HepG2 (cell line): Measurements from ENCODE around the gene GPR33. TPM values are rescaled to one million over a fixed set of nuclear protein-coding genes. Genes with fewer than 3 reads are reported as not detected.

Experiments
- CAMTA2 ChIP-seq: sonication (generic); formaldehyde crosslinking; IDR thresholded peaks from 2 replicates; pipeline ENCODE4 v1.4.0; 2020; ENCODE audit warnings: mild to moderate bottlenecking, missing genetic modification reagents, borderline replicate concordance
- CENPX ChIP-seq: sonication (generic); formaldehyde crosslinking; IDR thresholded peaks from 2 replicates; pipeline ENCODE4 v1.9.0; 2021; ENCODE audit warnings: mild to moderate bottlenecking, missing genetic modification reagents, moderate library complexity
- DPF2 ChIP-seq: sonication (generic); formaldehyde crosslinking; IDR thresholded peaks from 2 replicates; pipeline ENCODE4 v1.4.0; 2020; ENCODE audit warnings: mild to moderate bottlenecking, low read depth, missing genetic modification reagents, borderline replicate concordance
- GPN1 ChIP-seq: sonication (generic); formaldehyde crosslinking; IDR thresholded peaks from 2 replicates; pipeline ENCODE4 v1.5.1; 2020; ENCODE audit warnings: missing genetic modification reagents, borderline replicate concordance
- HCFC1 ChIP-seq: fragments of 150-350 bp; IDR thresholded peaks from 2 replicates; pipeline ENCODE4 v1.6.1; 2014; ENCODE audit warnings: low read depth, low read length
- HOXA7 ChIP-seq: sonication (generic); formaldehyde crosslinking; IDR thresholded peaks from 2 replicates; pipeline ENCODE4 v1.8.1; 2022; ENCODE audit warnings: mild to moderate bottlenecking, missing genetic modification reagents, moderate library complexity
- MAZ ChIP-seq, 2 experiments: sonication (generic) in 1 of 2; formaldehyde crosslinking in 1 of 2; IDR thresholded peaks; 2 replicates each; pipeline versions ENCODE4 v1.5.0 to v1.6.1; 2012 to 2020; ENCODE audit warnings: low read depth in 2 of 2, mild to moderate bottlenecking in 2 of 2, borderline replicate concordance in 1 of 2, improper control_type of control experiment in 1 of 2, low read length in 1 of 2, missing genetic modification reagents in 1 of 2, moderate library complexity in 1 of 2
- NCOA5 ChIP-seq: sonication (generic); formaldehyde crosslinking; IDR thresholded peaks from 2 replicates; pipeline ENCODE4 v1.4.0; 2020; ENCODE audit warnings: missing genetic modification reagents
- NFYC ChIP-seq: IDR thresholded peaks from 2 replicates; pipeline ENCODE4 v1.6.1; 2016; ENCODE audit warnings: missing genetic modification reagents, missing compliant biosample characterization
- PCBP1 ChIP-seq: fragments of 200-400 bp; formaldehyde crosslinking; IDR thresholded peaks from 2 replicates; pipeline ENCODE4 v1.6.1; 2017; ENCODE audit warnings: mild to moderate bottlenecking, low read depth, low read length, borderline replicate concordance
- RFX3 ChIP-seq: IDR thresholded peaks from 2 replicates; pipeline ENCODE4 v1.6.1; 2016; ENCODE audit warnings: missing biosample characterization, missing genetic modification reagents
- TOE1 ChIP-seq: sonication (generic); formaldehyde crosslinking; IDR thresholded peaks from 2 replicates; pipeline ENCODE4 v1.4.0; 2020; ENCODE audit warnings: mild to moderate bottlenecking, missing genetic modification reagents
- TRAFD1 ChIP-seq: sonication (generic); formaldehyde crosslinking; IDR thresholded peaks from 2 replicates; pipeline ENCODE4 v1.5.1; 2020; ENCODE audit warnings: missing genetic modification reagents, mild to moderate bottlenecking, borderline replicate concordance
- TRIM22 ChIP-seq: fragments of 450-650 bp; IDR thresholded peaks from 2 replicates; pipeline ENCODE4 v1.6.1; 2017
- ZFP36 ChIP-seq: fragments of 150-350 bp; IDR thresholded peaks from 2 replicates; pipeline ENCODE4 v1.6.1; 2018; ENCODE audit warnings: borderline replicate concordance, low read length, low read depth; ENCODE audit not compliant: partially characterized antibody
- ZFX ChIP-seq: sonication (generic); formaldehyde crosslinking; IDR thresholded peaks from 2 replicates; pipeline ENCODE4 v1.4.0; 2020; ENCODE audit warnings: mild to moderate bottlenecking, low read depth, missing genetic modification reagents, moderate library complexity
- ZNF230 ChIP-seq: sonication (generic); formaldehyde crosslinking; IDR thresholded peaks from 2 replicates; pipeline ENCODE4 v1.4.0; 2020; ENCODE audit warnings: mild to moderate bottlenecking, missing genetic modification reagents
- ZNF232 ChIP-seq: sonication (generic); formaldehyde crosslinking; IDR thresholded peaks from 2 replicates; pipeline ENCODE4 v1.4.0; 2020; ENCODE audit warnings: missing genetic modification reagents, borderline replicate concordance
- ZNF24 ChIP-seq: fragments of 450-650 bp; IDR thresholded peaks from 2 replicates; pipeline ENCODE4 v1.6.1; 2017; ENCODE audit warnings: antibody characterized with exemption, mild to moderate bottlenecking
- ZNF264 ChIP-seq: sonication (generic); formaldehyde crosslinking; IDR thresholded peaks from 2 replicates; pipeline ENCODE4 v1.4.0; 2020; ENCODE audit warnings: missing genetic modification reagents
- ZNF546 ChIP-seq: sonication (generic); formaldehyde crosslinking; conservative IDR thresholded peaks from 2 replicates; pipeline ENCODE4 v1.8.1; 2023; ENCODE audit warnings: mild to moderate bottlenecking, missing genetic modification reagents
- ZNF660 ChIP-seq: sonication (generic); formaldehyde crosslinking; IDR thresholded peaks from 2 replicates; pipeline ENCODE4 v1.5.1; 2020; ENCODE audit warnings: mild to moderate bottlenecking, low read depth, missing genetic modification reagents, borderline replicate concordance
- ZNF724P ChIP-seq: sonication (generic); formaldehyde crosslinking; IDR thresholded peaks from 2 replicates; pipeline ENCODE4 v1.8.0; 2022; ENCODE audit warnings: missing genetic modification reagents, borderline replicate concordance
- ZNF776 ChIP-seq: sonication (generic); formaldehyde crosslinking; IDR thresholded peaks from 2 replicates; pipeline ENCODE4 v1.4.0; 2020; ENCODE audit warnings: mild to moderate bottlenecking, missing genetic modification reagents
- ZNF883 ChIP-seq: sonication (generic); formaldehyde crosslinking; IDR thresholded peaks from 2 replicates; pipeline ENCODE4 v1.5.1; 2020; ENCODE audit warnings: mild to moderate bottlenecking, missing genetic modification reagents; ENCODE audit errors: not compliant biosample characterization
- polyA plus RNA-seq, 8 experiments: library from polyadenylated mRNA; depleted of rRNA in 3 of 8; stranded (reverse) in 7 of 8; unstranded in 1 of 8; fragments of >200 nt; fragmentation: Illumina TruSeq in 4 of 8; extraction: Trizol in 4 of 8; gene quantifications; 2 replicates each; pipeline versions ENCODE4 v1.2.1 to v1.2.3, GENCODE V29; 2011 to 2016; ENCODE audit warnings: low read depth in 4 of 8, missing spikeins in 1 of 8, mixed read lengths in 1 of 8; ENCODE audit not compliant: insufficient read depth in 1 of 8
- total RNA-seq, 5 experiments: library from RNA; depleted of rRNA; stranded (reverse); fragments of >200 nt; fragmentation: Illumina TruSeq; extraction: Trizol; gene quantifications; 2 replicates each; pipeline ENCODE4 v1.2.3, GENCODE V29; 2016; ENCODE audit warnings: low read depth in 1 of 5
- TF ChIP-seq, protein P1 (sequence below): sonication (generic); formaldehyde crosslinking; IDR thresholded peaks from 2 replicates; pipeline ENCODE4 v1.4.0; 2020; ENCODE audit warnings: missing genetic modification reagents
- TF ChIP-seq, protein P2 (sequence below): sonication (generic); IDR thresholded peaks from 2 replicates; pipeline ENCODE4 v1.6.1; 2016; ENCODE audit warnings: low read depth, borderline replicate concordance

GPR33 gene
- total and polyA plus RNA-seq, 2 of the 13 experiments (the other 11 are each of a cell fraction or from before 2014, with no cell fraction given), result not detected

DNA sequence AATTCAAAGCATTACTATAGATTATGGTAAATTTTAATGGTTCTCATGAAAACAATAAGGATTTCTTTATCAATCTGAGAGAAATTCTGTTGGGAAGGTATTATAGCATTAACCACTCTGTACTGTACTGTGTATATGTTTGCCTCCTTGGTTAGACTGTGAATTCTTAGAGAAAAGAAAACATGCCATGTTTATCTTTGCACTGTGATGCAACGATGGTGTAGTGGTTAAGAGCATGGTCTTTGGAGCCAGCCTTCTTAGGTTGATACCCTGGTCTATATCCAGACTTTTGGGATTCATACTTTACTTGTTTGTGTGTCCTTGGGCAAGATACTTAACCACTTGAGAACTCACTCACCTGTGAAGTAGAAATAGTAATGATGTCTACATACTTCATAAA, 41.2 kb upstream of the GPR33 start (continued):
- TF ChIP-seq DPF2 (CRISPR knock-in tag) (peak; percentile 54; the same call in 1 of the 2 replicates), ZFX (CRISPR knock-in tag) (no peak), NFYC (no peak), HCFC1 (no peak), ZNF264 (CRISPR knock-in tag) (0 out of 2 replicates have a peak, but pooled peaks have one; percentile 22), ZNF660 (CRISPR knock-in tag) (no peak), ZNF776 (CRISPR knock-in tag) (no peak), ZNF724P (CRISPR knock-in tag) (no peak), TRAFD1 (CRISPR knock-in tag) (no peak), PCBP1 (no peak), MAZ (IDR thresholded peaks at IDR 0.05; ENCODE audit: borderline replicate concordance, low read depth, low read length) (no peak), MAZ (CRISPR knock-in tag; IDR thresholded peaks at IDR 0.05; ENCODE audit: low read depth) (no peak), ZNF232 (no peak), ZNF230 (CRISPR knock-in tag) (no peak), ZNF883 (no peak), CAMTA2 (CRISPR knock-in tag) (no peak), RFX3 (CRISPR knock-in tag) (peak; percentile 27; the same call in 1 of the 2 replicates), GPN1 (CRISPR knock-in tag) (no peak), TRIM22 (no peak), TOE1 (CRISPR knock-in tag) (no peak), ZFP36 (no peak), ZNF546 (CRISPR knock-in tag) (no peak), ZNF24 (no peak), HOXA7 (CRISPR knock-in tag) (no peak), CENPX (no peak), NCOA5 (CRISPR knock-in tag) (no peak)
- TF ChIP-seq, protein P1, sequence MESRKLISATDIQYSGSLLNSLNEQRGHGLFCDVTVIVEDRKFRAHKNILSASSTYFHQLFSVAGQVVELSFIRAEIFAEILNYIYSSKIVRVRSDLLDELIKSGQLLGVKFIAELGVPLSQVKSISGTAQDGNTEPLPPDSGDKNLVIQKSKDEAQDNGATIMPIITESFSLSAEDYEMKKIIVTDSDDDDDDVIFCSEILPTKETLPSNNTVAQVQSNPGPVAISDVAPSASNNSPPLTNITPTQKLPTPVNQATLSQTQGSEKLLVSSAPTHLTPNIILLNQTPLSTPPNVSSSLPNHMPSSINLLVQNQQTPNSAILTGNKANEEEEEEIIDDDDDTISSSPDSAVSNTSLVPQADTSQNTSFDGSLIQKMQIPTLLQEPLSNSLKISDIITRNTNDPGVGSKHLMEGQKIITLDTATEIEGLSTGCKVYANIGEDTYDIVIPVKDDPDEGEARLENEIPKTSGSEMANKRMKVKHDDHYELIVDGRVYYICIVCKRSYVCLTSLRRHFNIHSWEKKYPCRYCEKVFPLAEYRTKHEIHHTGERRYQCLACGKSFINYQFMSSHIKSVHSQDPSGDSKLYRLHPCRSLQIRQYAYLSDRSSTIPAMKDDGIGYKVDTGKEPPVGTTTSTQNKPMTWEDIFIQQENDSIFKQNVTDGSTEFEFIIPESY (CRISPR knock-in tag), result no peak
- TF ChIP-seq, protein P2, sequence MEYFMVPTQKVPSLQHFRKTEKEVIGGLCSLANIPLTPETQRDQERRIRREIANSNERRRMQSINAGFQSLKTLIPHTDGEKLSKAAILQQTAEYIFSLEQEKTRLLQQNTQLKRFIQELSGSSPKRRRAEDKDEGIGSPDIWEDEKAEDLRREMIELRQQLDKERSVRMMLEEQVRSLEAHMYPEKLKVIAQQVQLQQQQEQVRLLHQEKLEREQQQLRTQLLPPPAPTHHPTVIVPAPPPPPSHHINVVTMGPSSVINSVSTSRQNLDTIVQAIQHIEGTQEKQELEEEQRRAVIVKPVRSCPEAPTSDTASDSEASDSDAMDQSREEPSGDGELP, result no peak
